ENCODE measurements around the gene OR6C3. TPM values are rescaled to one million over a fixed set of nuclear protein-coding genes. Genes with fewer than 3 reads are reported as not detected.

OR6C3 gene
- not detected for total RNA-seq (2021; fragmentation: NEBNext Ultra II Directional; extraction: Animal tissue kit (Norgen Biotek cat#: 25700))
- long read RNA-seq = 0 reads

DNA sequence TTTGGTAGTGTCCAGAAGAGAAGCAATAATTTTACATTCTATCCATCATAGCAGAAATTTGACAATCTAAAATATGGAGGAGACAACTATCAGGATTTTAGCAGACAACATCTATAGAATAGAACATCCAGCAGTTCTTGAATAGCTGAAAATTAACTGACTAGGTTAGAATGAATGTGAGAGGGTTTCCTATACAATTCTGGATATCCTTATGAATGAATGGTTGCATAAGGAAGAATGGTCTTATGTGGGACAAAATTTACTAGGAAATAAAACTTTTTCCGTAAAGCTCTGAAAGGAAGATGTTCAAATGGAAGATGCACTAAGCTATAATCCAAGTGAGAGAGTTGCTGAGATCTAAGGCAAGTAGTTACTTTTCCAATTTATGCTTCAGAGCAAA, at the start of gene OR6C3:
Gene OR6C3, plus strand, starts transcription at position 301 of the 400 bp plus-strand sequence. CDS start 955 bp downstream, outside the sequence.
- Mint-ChIP-seq H3K27ac (no peak within 1 kb of the TSS), H3K9me3 (peaks cover 22% of the 10 kb centered on the region), H3K36me3 (ENCODE audit: low read depth) (no peaks in the 10 kb centered on the region), H3K27me3 (ENCODE audit: insufficient read depth) (no peaks in the 10 kb centered on the region), H3K4me1 (ENCODE audit: low read depth) (no peaks in the 10 kb centered on the region), H3K4me3 (no peak within 1 kb of the TSS)
- no peak for TF ChIP-seq CTCF (IDR thresholded peaks at IDR 0.05)
- no peak for DNase-seq

DNA sequence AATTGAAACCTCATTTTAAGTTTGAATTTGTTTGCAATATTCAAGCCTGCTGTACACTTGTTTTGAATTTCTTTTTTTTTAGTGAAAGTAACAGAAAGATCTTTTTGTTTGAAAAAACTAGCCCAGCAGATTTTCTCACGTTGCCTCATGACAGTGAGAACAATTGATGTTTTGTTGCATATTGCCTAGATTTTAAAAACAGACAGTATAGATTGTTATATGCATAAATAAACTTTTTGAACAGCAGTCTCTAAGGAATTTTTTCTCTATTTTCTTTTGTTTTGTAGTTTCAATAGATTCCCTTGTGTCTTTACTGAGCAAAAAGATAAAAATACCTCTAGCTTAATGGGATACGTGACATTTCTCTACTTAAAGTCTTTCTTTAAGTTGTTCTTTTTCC, 49.6 kb upstream of the OR6C3 start:
- Mint-ChIP-seq H3K27ac (no peak overlapping the region), H3K36me3 (ENCODE audit: low read depth) (0 out of 2 replicates have a peak, but pooled peaks cover 4% of the 10 kb centered on the region), H3K9me3 (peaks cover 19% of the 10 kb centered on the region), H3K27me3 (ENCODE audit: insufficient read depth) (no peaks in the 10 kb centered on the region), H3K4me3 (no peak overlapping the region), H3K4me1 (ENCODE audit: low read depth) (no peaks in the 10 kb centered on the region)
- TF ChIP-seq CTCF (IDR thresholded peaks at IDR 0.05) = no peak
- no peak for DNase-seq

GRCh38 chr12:55289999-55290398, 40.5 kb upstream of the OR6C3 start:
- H3K27ac Mint-ChIP-seq = no peak overlapping the region
- H3K4me1 Mint-ChIP-seq (ENCODE audit: low read depth) = no peaks in the 10 kb centered on the region
- no peaks in the 10 kb centered on the region for H3K36me3 Mint-ChIP-seq (ENCODE audit: low read depth)
- H3K9me3 Mint-ChIP-seq = peaks cover 36% of the 10 kb centered on the region
- no peak overlapping the region for H3K4me3 Mint-ChIP-seq
- H3K27me3 Mint-ChIP-seq (ENCODE audit: insufficient read depth) = no peaks in the 10 kb centered on the region
- no peak for DNase-seq
- no peak for TF ChIP-seq CTCF (IDR thresholded peaks at IDR 0.05)

GRCh38 chr12:55296469-55296868, 34.1 kb upstream of the OR6C3 start, which contains the start of gene OR6C6:
Gene OR6C6, minus strand, starts transcription at chr12:55296569. Its CDS starts 1,337 bp downstream, at chr12:55295232.
- Mint-ChIP-seq H3K27ac (no peak within 1 kb of the TSS), H3K9me3 (peaks cover 22% of the 10 kb centered on the region), H3K4me1 (ENCODE audit: low read depth) (no peaks in the 10 kb centered on the region), H3K4me3 (no peak within 1 kb of the TSS), H3K36me3 (ENCODE audit: low read depth) (no peaks in the 10 kb centered on the region), H3K27me3 (ENCODE audit: insufficient read depth) (0 out of 2 replicates have a peak, but pooled peaks cover 2% of the 10 kb centered on the region)
- DNase-seq = no peak
- no peak for TF ChIP-seq CTCF (IDR thresholded peaks at IDR 0.05)

DNA sequence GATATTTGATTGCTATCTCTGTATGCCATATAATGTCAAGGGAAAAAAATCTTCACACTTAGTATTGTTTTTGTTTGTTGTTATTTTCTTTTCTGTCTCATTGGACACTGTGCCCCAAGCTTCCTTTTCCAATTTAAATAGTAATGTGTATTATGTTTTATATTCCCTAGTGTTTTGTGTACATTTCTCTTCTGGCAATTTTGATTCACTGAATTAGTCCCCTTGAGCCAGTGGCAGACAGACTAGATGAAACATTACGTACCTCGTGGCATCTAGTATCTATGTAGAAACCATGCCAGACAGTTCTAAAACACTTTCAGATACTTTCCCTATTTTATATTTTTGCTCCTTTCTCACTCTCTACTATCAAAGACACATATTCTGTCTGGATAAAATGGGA, 16.5 kb upstream of the OR6C3 start, which contains the start of gene OR6C1:
Gene OR6C1, plus strand, starts transcription at position 301 of the 400 bp plus-strand sequence. CDS start 6,257 bp downstream, outside the sequence.
- no peak within 1 kb of the TSS for H3K27ac Mint-ChIP-seq
- H3K9me3 Mint-ChIP-seq = peaks cover 31% of the 10 kb centered on the region
- no peaks in the 10 kb centered on the region; the same call in 1 of the 2 replicates for H3K36me3 Mint-ChIP-seq (ENCODE audit: low read depth)
- no peak for DNase-seq
- no peaks in the 10 kb centered on the region; the same call in 1 of the 2 replicates for H3K27me3 Mint-ChIP-seq (ENCODE audit: insufficient read depth)
- no peak within 1 kb of the TSS for H3K4me3 Mint-ChIP-seq
- no peak for TF ChIP-seq CTCF (IDR thresholded peaks at IDR 0.05)
- H3K4me1 Mint-ChIP-seq (ENCODE audit: low read depth) = no peaks in the 10 kb centered on the region
